Parathyroid adenoma (tissue), 2 donors: ENCODE results near the gene BICRAL.
"Not testable (repeated sequence)": the region's sequence is repeated elsewhere in the genome, so short reads cannot be mapped to it uniquely, and the experiment has no call there.

Source experiments
- H2AFZ ChIP-seq: fragments of 300-600 bp; sonication (generic); one replicate; pipeline ENCODE4 v1.7.0; 2017; ENCODE audit warnings: antibody characterized with exemption, mild to moderate bottlenecking
- H3K27ac ChIP-seq: fragments of 300-600 bp; sonication (generic); one replicate; pipeline ENCODE4 v1.7.0; 2017
- H3K27me3 ChIP-seq: fragments of 300-600 bp; sonication (generic); one replicate; pipeline ENCODE4 v1.7.0; 2017; ENCODE audit warnings: low read length; ENCODE audit not compliant: control insufficient read depth, insufficient read depth
- H3K36me3 ChIP-seq: fragments of 300-600 bp; sonication (generic); one replicate; pipeline ENCODE4 v1.7.0; 2017; ENCODE audit warnings: low read length; ENCODE audit not compliant: control insufficient read depth, insufficient read depth
- H3K4me1 ChIP-seq: fragments of 300-600 bp; sonication (generic); one replicate; pipeline ENCODE4 v1.7.0; 2017; ENCODE audit warnings: control low read depth
- H3K4me2 ChIP-seq: fragments of 300-600 bp; sonication (generic); one replicate; pipeline ENCODE4 v1.7.0; 2017; ENCODE audit warnings: low read length
- H3K4me3 ChIP-seq: fragments of 300-600 bp; sonication (generic); one replicate; pipeline ENCODE4 v1.7.0; 2017; ENCODE audit warnings: low read depth, low read length
- H3K79me2 ChIP-seq: fragments of 300-600 bp; sonication (generic); one replicate; pipeline ENCODE4 v1.7.0; 2017; ENCODE audit warnings: control low read depth
- H3K9ac ChIP-seq: fragments of 300-600 bp; sonication (generic); one replicate; pipeline ENCODE4 v1.7.0; 2017; ENCODE audit warnings: mild to moderate bottlenecking
- H3K9me3 ChIP-seq: fragments of 300-600 bp; sonication (generic); one replicate; pipeline ENCODE4 v1.7.0; 2017; ENCODE audit warnings: low read length; ENCODE audit not compliant: control insufficient read depth
- TF ChIP-seq, protein P1 (sequence below): fragments of 300-600 bp; sonication (generic); IDR thresholded peaks from one replicate; pipeline ENCODE4 v1.7.0; 2017; ENCODE audit warnings: antibody characterized with exemption, mild to moderate bottlenecking
- donor health status: primary hyperparathyroidism.

Gene BICRAL

DNA sequence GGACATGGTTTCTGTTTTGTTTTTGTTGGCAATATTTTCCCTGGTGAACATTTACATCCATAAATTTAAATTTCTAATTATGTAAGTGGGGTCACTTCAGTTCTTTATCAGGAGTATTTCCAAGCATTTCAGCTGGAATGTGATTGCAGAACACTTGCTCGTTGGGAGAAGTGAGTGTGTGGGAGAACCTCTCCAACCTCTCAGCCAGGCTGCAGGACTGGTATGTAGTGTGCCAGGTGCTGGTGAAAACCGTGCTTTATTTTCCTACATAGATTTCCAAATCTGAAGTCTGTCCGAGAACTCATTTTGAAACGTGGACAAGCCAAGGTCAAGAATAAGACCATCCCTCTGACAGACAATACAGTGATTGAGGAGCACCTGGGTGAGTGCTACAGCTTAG, 103.8 kb downstream of the BICRAL start:
- Histone ChIP-seq H3K4me1 (peaks cover 4% of the 10 kb centered on the region), H2AFZ (no peak overlapping the region), H3K9me3 (no peaks in the 10 kb centered on the region), H3K9ac (no peak overlapping the region), H3K4me3 (no peak overlapping the region), H3K27ac (no peak overlapping the region), H3K4me2 (no peak overlapping the region), H3K79me2 (peaks cover 4% of the 10 kb centered on the region), H3K27me3 (no peaks in the 10 kb centered on the region), H3K36me3 (no peaks in the 10 kb centered on the region)
- TF ChIP-seq, protein P1, sequence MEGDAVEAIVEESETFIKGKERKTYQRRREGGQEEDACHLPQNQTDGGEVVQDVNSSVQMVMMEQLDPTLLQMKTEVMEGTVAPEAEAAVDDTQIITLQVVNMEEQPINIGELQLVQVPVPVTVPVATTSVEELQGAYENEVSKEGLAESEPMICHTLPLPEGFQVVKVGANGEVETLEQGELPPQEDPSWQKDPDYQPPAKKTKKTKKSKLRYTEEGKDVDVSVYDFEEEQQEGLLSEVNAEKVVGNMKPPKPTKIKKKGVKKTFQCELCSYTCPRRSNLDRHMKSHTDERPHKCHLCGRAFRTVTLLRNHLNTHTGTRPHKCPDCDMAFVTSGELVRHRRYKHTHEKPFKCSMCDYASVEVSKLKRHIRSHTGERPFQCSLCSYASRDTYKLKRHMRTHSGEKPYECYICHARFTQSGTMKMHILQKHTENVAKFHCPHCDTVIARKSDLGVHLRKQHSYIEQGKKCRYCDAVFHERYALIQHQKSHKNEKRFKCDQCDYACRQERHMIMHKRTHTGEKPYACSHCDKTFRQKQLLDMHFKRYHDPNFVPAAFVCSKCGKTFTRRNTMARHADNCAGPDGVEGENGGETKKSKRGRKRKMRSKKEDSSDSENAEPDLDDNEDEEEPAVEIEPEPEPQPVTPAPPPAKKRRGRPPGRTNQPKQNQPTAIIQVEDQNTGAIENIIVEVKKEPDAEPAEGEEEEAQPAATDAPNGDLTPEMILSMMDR, result no peak

DNA sequence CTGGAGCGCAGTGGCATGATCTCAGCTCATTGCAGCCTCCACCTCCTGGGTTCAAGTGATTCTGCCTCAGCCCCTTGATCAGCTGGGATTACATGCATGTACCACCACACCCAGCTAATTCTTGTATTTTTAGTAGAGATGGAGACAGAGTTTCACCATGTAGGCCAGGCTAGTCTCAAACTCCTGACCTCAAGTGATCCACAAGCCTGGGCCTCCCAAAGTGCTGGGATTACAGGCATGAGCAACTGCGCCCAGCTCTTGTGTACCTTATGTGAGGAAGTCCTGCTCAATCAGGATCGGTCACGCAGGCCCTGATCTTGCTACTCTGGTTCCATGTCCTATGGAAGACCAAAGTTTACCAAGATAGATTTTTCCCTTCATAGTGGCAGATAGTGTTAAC, 106.3 kb downstream of the BICRAL start:
- H3K79me2 ChIP-seq, H3K9me3 ChIP-seq, H3K27me3 ChIP-seq, H3K36me3 ChIP-seq, H2AFZ ChIP-seq, H3K4me1 ChIP-seq, H3K9ac ChIP-seq, H3K4me3 ChIP-seq, H3K4me2 ChIP-seq, H3K27ac ChIP-seq: not testable (repeated sequence)

DNA sequence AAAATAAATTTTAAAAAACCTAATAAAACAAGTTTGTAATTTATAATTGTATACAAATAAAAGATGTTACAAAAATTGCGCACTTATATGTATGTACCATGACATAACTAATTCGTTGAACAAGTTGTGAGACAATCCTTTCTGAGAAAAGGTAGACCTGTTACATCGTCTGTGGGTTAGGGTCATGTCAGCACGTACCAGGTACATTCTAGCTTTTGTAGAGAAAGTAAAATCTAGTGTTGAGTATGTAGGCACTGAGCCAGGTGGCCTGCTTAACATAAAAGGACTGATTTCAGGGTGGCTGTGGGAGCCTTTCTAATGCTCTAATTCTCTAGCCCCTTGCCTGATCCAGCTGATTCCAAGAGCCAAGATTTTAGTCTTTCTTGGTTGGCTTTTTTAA, 108.0 kb downstream of the BICRAL start:
- Histone ChIP-seq H3K4me2 (peak overlapping the region; percentile 80), H3K9me3 (no peaks in the 10 kb centered on the region), H3K4me3 (peak overlapping the region; percentile 89), H3K27me3 (no peaks in the 10 kb centered on the region), H3K79me2 (no peaks in the 10 kb centered on the region), H3K36me3 (no peaks in the 10 kb centered on the region), H3K9ac (no peak overlapping the region), H2AFZ (peak overlapping the region; percentile 93), H3K4me1 (no peaks in the 10 kb centered on the region), H3K27ac (peak overlapping the region; percentile 95)
- TF ChIP-seq, protein P1, result no peak

DNA sequence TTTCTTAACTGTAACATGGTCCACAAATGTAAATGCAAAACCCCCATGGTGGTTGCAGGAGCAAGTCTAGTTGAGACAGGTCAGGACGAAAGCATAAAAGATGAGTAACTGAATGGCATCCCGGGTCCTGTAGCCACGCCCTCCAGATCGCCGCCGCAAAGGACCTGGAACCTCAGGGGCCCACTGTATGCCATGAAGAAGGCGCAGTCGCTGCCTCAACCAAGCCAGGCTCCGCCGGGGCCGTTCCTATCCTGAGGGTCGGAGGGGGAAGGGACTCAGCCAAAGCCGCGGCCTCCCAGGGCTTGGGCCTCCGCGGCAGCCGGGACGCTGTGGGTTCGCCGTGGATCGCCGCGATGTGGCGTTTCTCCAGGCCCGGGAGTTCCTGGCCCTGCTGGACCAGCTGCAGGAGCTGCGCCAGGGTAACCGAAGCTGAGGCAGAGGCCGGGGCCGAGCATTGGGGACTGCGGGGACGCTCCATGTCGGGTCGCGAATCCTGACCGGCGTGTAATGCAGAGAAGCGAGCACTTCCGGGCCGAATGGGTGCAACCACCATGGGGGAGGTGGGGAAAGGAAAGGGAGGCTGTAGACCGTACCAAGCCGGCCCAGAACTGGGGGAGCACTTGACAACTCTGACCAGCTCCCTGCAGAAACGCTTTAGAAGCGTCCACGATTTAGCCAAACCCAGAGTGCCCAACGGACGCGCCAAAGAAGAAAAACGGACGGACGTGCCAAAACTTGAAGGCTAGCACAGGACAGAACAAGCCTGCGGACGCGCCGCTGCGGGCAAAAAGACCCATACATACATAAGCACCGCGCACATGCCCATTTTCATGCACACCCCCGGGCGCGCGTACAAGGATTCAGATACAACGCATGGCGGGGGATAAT, 108.7 kb downstream of the BICRAL start:
- no peaks in the 10 kb centered on the region for H3K79me2 ChIP-seq
- no peaks in the 10 kb centered on the region for H3K36me3 ChIP-seq
- no peaks in the 10 kb centered on the region for H3K4me1 ChIP-seq
- peak overlapping the region; percentile 80 for H3K4me2 ChIP-seq
- no peaks in the 10 kb centered on the region for H3K9me3 ChIP-seq
- H2AFZ ChIP-seq, result peak overlapping the region; percentile 93
- peak overlapping the region; percentile 95 for H3K9ac ChIP-seq
- peak overlapping the region; percentile 89 for H3K4me3 ChIP-seq
- H3K27ac ChIP-seq, result peak overlapping the region; percentile 95
- H3K27me3 ChIP-seq, result no peaks in the 10 kb centered on the region
- TF ChIP-seq, protein P1, result no peak

DNA sequence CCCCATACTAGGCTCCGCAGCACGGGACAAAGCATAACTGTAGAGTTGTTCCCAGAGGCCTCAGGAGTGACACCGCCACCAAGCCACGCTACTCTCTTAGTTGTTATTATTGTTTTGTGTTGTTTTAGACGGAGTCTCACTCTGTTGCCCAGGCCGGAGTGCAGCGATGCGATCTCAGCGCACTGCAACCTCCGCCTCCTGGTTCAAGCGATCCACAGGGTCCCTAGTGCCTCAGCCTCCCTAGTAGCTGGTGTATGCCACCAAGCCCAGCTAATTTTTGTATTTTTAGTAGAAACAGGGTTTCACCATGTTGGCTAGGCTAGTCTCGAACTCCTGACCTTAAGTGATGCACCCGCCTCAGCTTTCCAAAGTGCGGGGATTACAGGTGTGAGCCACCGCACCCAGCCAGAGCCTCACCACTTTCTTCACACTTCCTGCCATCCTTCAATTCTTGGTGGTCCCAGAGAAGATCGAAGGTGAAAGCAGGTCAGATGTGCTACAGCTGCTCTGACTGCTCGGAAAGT, 109.4 kb downstream of the BICRAL start:
- Histone ChIP-seq H3K79me2 (no peaks in the 10 kb centered on the region), H3K9ac (peak overlapping the region; percentile 95), H3K4me1 (no peaks in the 10 kb centered on the region), H3K36me3 (no peaks in the 10 kb centered on the region), H2AFZ (peak overlapping the region; percentile 93), H3K4me2 (peak overlapping the region; percentile 80), H3K9me3 (no peaks in the 10 kb centered on the region), H3K27me3 (no peaks in the 10 kb centered on the region), H3K4me3 (peak overlapping the region; percentile 89), H3K27ac (peak overlapping the region; percentile 95)
- TF ChIP-seq, protein P1, result no peak

DNA sequence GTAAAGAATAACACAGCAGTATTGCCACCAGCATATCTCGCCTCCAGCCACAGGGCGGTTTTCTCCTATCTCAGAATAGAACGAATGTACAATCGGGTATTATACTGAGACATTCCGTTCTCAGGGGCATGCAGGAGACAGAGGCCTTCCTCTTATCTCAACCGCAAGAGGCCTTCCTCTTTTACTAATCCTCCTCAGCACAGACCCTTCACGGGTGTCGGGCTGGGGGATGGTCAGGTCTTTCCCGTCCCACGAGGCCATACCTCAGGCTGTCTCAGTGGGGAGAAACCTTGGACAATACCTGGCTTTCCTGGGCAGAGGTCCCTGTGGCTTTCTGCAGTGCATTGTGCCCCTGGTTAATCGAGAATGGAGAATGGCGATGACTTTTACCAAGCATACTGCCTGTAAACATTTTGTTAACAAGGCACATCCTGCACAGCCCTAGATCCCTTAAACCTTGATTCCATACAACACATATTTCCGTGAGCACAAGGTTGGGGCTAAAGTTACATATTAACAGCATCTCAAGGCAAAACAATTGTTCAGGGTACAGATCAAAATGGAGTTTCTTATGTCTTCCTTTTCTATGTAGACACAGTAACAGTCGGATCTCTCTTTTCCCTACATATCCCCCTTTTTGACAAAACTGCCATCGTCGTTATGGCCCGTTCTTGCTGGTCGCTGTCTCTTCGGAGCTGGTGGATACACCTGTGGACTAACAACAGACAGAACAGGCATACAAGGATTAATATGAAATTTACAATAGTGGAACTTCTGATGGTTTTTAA, 112.4 kb downstream of the BICRAL start:
- H3K27ac ChIP-seq, H3K27me3 ChIP-seq: not testable (repeated sequence)

More for the DNA sequence above, 112.4 kb downstream of the BICRAL start:
- H3K9ac ChIP-seq, H3K79me2 ChIP-seq, H3K36me3 ChIP-seq, H3K4me3 ChIP-seq, H3K4me2 ChIP-seq, H3K4me1 ChIP-seq, H3K9me3 ChIP-seq, H2AFZ ChIP-seq: not testable (repeated sequence)
